GM13976 (cell line): ENCODE data around the gene CXXC5.

Experiments used
- DNase-seq: peaks from one replicate; pipeline ENCODE4 v3.0.0; 2012; ENCODE audit warnings: low spot score
- in situ Hi-C: fragments of 300-500 bp; cut with MboI; formaldehyde crosslinking; loops from one replicate; pipeline ENCODE4 v1.12.0; 2022; ENCODE audit warnings: low sequenced_read_pairs, mixed read lengths, inconsistent platforms; ENCODE audit not compliant: unreplicated experiment
- TF ChIP-seq, protein P1 (sequence below): IDR thresholded peaks from 2 replicates; pipeline ENCODE4 v1.5.1; 2012; ENCODE audit warnings: borderline replicate concordance, mild to moderate bottlenecking; ENCODE audit not compliant: insufficient read depth; ENCODE audit errors: extremely low read depth, missing control alignments, control extremely low read depth

Gene CXXC5

DNA sequence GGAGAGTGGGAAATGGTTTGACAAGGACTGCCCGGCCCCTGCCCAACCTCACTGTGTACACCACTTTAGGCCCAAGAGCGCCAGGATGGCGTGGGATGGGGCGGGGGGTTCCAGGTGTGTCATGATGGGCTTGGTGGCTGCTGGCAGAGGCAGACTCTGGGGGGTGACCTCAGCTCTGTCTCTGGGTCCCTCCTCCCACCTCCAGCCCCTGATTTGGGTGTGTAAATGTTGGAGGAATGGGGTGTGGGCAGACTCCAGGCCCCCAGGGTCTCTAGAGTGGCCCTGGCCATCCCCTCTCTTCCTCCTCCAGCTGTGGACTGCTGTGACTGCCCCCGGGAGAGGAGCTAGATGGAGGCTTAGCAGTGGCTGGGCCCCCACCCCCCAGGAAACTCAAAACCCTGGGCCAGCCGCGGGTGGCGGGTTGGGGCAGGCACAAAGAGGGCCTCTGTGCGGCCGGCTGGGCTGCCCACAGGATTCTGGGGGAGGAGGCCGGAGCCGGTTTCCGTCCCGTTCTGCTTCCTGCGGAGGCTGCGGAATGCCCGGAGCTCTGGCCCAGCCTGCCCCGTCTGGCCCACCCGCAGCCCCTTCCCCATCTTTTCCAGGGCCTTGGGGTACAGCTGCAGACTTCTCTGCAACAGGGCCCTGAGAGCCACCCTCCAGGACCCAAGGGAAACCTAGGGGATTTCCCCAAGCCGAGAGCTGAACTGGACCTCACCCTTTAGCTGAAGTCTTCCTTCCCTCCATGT lies 23.1 kb downstream of the CXXC5 start:
- in situ Hi-C loops: no loop called here
- TF ChIP-seq, protein P1, sequence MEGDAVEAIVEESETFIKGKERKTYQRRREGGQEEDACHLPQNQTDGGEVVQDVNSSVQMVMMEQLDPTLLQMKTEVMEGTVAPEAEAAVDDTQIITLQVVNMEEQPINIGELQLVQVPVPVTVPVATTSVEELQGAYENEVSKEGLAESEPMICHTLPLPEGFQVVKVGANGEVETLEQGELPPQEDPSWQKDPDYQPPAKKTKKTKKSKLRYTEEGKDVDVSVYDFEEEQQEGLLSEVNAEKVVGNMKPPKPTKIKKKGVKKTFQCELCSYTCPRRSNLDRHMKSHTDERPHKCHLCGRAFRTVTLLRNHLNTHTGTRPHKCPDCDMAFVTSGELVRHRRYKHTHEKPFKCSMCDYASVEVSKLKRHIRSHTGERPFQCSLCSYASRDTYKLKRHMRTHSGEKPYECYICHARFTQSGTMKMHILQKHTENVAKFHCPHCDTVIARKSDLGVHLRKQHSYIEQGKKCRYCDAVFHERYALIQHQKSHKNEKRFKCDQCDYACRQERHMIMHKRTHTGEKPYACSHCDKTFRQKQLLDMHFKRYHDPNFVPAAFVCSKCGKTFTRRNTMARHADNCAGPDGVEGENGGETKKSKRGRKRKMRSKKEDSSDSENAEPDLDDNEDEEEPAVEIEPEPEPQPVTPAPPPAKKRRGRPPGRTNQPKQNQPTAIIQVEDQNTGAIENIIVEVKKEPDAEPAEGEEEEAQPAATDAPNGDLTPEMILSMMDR: no peak
- peak; percentile 76 for DNase-seq

DNA sequence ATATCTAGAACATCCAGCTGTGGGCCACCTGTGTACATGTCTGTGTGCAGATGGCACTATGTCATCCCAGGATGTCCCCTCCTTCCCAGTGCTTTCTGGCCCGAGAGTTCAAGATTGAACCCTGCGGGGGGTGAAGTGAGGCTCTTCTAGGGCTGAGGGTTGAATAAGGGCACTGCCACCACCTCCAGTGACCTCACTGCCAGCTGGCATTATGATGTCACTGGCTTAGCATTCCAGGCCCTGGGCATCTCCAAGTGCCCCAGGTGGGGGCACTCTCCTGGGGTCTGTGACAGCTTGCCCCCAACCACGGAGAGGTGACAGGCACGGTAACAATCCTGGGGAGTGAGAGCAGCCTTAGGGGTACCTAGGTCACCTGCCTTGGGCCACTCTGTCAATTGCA lies 27.1 kb downstream of the CXXC5 start:
- TF ChIP-seq, protein P1: no peak
- DNase-seq: no peak
- in situ Hi-C loops: no loop called here

DNA sequence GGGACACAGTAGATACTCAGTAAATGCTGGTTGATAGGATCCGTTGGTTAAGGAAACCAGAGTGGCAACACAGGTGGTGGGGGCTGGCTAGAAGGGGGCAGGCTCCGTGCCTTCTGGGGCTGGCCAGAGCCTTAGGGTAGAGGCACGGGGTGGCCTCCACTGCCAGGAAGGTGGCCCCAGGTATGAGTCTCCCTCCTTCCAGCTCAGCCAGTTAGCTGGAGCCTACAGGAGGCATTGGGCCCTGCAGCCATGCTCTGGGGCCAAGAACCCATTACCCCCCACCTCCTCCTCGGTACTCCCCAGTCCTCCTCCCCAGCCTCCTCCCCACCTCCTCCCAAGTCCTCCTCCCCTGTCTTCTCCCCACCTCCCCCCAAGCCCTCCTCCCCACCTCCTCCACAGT lies 27.7 kb downstream of the CXXC5 start:
- TF ChIP-seq, protein P1: no peak
- in situ Hi-C loops: no loop called here
- DNase-seq: no peak

DNA sequence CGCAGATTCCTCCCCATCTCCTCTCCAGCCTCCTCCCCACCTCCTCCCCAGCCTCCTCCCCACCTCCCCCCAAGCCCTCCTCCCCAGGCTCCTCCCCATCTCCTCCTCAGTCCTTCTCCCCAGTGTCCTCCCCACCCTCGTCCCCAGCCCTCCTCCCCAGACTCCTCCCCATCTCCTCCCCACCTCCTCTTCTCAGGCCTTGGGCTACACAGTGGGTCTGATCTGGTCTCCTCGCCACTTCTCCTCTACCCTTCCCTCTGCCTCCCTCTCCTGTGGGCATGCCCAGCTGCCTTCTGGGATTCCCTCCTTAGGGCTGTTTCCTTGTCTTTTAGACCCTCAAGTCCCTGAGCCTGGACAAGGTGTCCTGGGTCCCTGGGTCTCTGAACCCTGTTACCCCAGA lies 28.3 kb downstream of the CXXC5 start:
- in situ Hi-C loops: no loop called here
- TF ChIP-seq, protein P1: no peak
- no peak for DNase-seq

DNA sequence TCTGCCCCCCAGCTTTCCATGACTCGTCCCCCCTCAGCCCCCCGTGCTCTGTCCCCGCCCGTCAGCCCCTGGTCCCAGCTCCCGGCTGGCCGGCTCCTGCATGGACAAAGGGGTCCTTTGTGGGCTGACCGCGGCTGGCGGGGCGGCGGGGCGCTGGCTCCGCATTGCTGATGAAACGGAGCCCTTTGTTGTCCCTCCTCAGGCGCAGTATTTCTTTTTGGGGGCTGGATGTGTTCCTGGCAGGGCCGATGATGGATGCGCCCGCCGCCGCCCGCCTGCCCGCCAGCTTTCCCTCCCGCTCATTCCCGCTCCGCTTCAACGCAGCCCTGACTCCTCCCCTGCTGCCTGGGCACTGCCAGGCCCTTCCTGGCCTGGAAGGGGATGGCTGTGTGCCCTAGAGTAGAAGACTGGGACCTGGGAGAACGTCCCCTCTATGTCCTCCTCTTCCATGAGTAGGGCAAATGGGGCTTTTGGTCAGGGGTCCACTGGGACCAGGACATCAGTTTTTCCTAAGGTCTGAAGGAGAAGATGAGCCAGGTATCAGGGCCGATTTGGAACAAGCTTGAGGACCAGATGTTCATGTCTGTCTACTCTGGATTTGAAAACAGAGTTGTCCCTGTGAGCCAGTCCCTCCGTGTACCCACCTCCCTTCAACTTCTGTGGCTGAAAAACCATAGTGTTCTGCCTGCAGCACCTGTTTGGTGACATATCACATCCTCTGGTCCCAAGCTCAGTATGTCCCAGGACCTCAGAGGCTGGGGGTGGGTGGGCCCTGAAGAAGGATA lies 29.0 kb downstream of the CXXC5 start:
- in situ Hi-C loops: no loop called here
- TF ChIP-seq, protein P1: no peak
- no peak for DNase-seq

DNA sequence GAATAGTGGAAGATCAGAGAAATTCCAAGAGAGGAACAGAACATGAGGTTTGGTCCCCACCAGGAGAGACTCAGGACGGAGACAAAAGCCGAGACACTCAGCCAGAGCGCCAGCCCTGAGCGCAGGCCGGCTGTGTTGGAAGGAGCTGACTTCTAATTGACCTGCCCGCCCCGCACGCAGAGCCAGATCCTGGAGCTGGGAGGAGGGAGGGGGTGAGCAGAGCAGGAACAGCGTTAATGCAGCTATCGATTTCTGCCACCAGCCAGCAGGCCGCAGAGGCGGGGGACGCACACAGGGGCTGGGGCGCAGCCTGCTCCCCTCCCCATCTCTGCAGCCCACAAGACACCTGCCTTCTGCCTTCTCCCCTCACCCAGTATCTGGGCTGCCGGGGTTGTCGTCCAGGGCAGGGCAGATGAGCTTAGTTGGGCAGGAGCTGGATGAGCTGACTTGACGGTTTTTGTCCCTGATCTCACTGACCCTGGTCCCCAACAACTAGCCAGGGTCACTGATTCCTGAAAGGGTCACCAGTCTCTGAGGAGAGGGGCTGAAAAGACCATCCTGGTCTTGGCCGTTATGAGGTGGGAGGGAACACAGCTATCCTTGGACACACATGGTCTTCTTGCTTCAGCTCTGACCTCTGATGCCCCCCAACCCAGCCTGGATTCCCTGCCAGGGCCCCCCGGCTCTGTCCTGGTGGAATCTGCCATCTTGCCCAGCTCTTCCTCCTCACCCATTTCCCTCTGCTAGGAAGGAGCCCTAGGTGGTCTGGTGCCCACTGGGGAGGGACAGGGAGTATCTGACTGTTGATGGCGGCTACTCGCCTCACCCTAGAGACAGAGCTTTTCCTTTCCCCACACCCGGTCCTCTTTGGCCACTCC lies 29.8 kb downstream of the CXXC5 start:
- TF ChIP-seq, protein P1: no peak
- in situ Hi-C loops: no loop called here
- no peak for DNase-seq
